Esophagus (tissue), 2 donors: Measurements from ENCODE around the gene GALNT9. TPM values are rescaled to one million over a fixed set of nuclear protein-coding genes. Genes with fewer than 3 reads are reported as not detected.

ENCODE experiments used
- H3K27ac ChIP-seq, 2 donors: one replicate each; pipeline ENCODE4 v1.5.1; 2013; ENCODE audit warnings: low read depth in 2 of 2, mild to moderate bottlenecking in 2 of 2, inconsistent platforms in 1 of 2, low read length in 1 of 2, moderate library complexity in 1 of 2
- H3K27me3 ChIP-seq, 2 donors: one replicate each; pipeline ENCODE4 v1.6.1; 2013; ENCODE audit warnings: low read length in 2 of 2, control low read depth in 1 of 2, mild to moderate bottlenecking in 1 of 2; ENCODE audit not compliant: insufficient read depth in 2 of 2, control insufficient read depth in 1 of 2
- H3K36me3 ChIP-seq, 2 donors: one replicate each; pipeline ENCODE4 v1.6.1; 2013; ENCODE audit warnings: low read length in 1 of 2; ENCODE audit not compliant: control insufficient read depth in 2 of 2, insufficient read depth in 2 of 2
- H3K4me1 ChIP-seq, 2 donors: one replicate each; pipeline ENCODE4 v1.6.1; 2013; ENCODE audit warnings: low read length in 1 of 2; ENCODE audit not compliant: control insufficient read depth in 2 of 2, insufficient read depth in 2 of 2
- H3K4me3 ChIP-seq, 2 donors: one replicate each; pipeline ENCODE4 v1.5.1; 2013; ENCODE audit warnings: low read length in 2 of 2, mild to moderate bottlenecking in 2 of 2, low read depth in 1 of 2, moderate library complexity in 1 of 2
- H3K9me3 ChIP-seq, 2 donors: one replicate each; pipeline ENCODE4 v1.6.1; 2013; ENCODE audit warnings: mild to moderate bottlenecking in 2 of 2, low read depth in 1 of 2, low read length in 1 of 2, moderate library complexity in 1 of 2; ENCODE audit not compliant: control insufficient read depth in 2 of 2, insufficient read depth in 1 of 2
- WGBS, 2 donors: extraction: QIAGEN DNeasy Blood & Tissue Kit; methylation state at CpG; one replicate each; pipeline ENCODE4 v1.1.7; 2013; 5-methylcytosine and 5-hydroxymethylcytosine counted together
- polyA plus RNA-seq, 2 donors: library from polyadenylated mRNA; stranded (reverse); fragments of 200-250 nt; gene quantifications; one replicate each; pipeline ENCODE4 v1.2.3, GENCODE V29; 2013
- donor health status: healthy with polysubstance abuse.
- donor health status: Bipolar disorder and iron deficiency.

GALNT9 gene
- polyA plus RNA-seq, 2 donors, result not detected

- peaks cover 0 to 12% of the 10 kb centered on the region in 2 donors for H3K9me3 ChIP-seq
- H3K4me1 ChIP-seq, result peaks cover 0 to 4% of the 10 kb centered on the region in 2 donors
- H3K36me3 ChIP-seq, result no peaks in the 10 kb centered on the region
- H3K27ac ChIP-seq, result no peak overlapping the region
- no peak overlapping the region for H3K4me3 ChIP-seq
- WGBS, 2 donors, result 47 to 57% methylated on average over 14 to 17 of the region's 17 CpGs
- peaks cover 0 to 9% of the 10 kb centered on the region in 2 donors for H3K27me3 ChIP-seq
Measured at GRCh38 chr12:132345126-132345525, 15.7 kb upstream of the GALNT9 start.

GRCh38 chr12:132344601-132345000, 15.2 kb upstream of the GALNT9 start:
- H3K4me1 ChIP-seq, result peaks cover 0 to 4% of the 10 kb centered on the region in 2 donors
- peaks cover 0 to 9% of the 10 kb centered on the region in 2 donors for H3K27me3 ChIP-seq
- no peaks in the 10 kb centered on the region for H3K36me3 ChIP-seq
- H3K27ac ChIP-seq, result no peak overlapping the region
- 76% methylated on average over 23 of the region's 23 CpGs for WGBS, 2 donors
- peaks cover 0 to 12% of the 10 kb centered on the region in 2 donors for H3K9me3 ChIP-seq
- no peak overlapping the region for H3K4me3 ChIP-seq

DNA sequence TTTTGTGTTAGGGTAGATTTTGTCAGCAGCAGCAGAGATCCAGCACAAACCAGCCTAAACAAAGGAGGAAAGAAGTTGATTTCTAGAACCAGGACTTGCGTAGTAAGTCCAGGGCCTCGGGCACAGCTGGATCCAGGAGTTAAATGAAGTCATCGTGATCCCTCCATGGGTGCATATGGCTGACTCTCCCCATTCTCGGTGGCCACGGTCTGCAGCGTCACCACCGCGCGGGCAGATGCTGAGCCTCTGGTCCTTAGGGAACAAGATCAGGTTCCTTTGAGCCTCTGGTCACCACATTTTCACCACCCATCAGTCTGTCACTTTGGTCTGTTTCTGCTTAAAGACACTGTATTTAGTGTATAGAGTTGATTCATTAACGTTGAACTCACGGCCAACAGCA, 14.8 kb upstream of the GALNT9 start:
- peaks cover 0 to 12% of the 10 kb centered on the region in 2 donors for H3K9me3 ChIP-seq
- WGBS, 2 donors, result 76 to 78% methylated on average over 11 of the region's 11 CpGs
- H3K4me1 ChIP-seq, result peaks cover 0 to 4% of the 10 kb centered on the region in 2 donors
- peaks cover 0 to 9% of the 10 kb centered on the region in 2 donors for H3K27me3 ChIP-seq
- H3K36me3 ChIP-seq, result no peaks in the 10 kb centered on the region
- H3K27ac ChIP-seq, result no peak overlapping the region
- no peak overlapping the region for H3K4me3 ChIP-seq

- Histone ChIP-seq H3K36me3 (no peaks in the 10 kb centered on the region), H3K27ac (no peak overlapping the region), H3K9me3 (peaks cover 0 to 12% of the 10 kb centered on the region in 2 donors), H3K4me3 (no peak overlapping the region), H3K27me3 (peaks cover 0 to 11% of the 10 kb centered on the region in 2 donors), H3K4me1 (peaks cover 0 to 4% of the 10 kb centered on the region in 2 donors)
- 37 to 45% methylated on average over 23 of the region's 23 CpGs for whole genome bisulfite sequencing, 2 donors
Measured at GRCh38 chr12:132343294-132344004, 14.1 kb upstream of the GALNT9 start.

GRCh38 chr12:132342251-132343227, 13.2 kb upstream of the GALNT9 start:
- Histone ChIP-seq H3K27me3 (peaks cover 0 to 11% of the 10 kb centered on the region in 2 donors), H3K9me3 (peaks cover 0 to 12% of the 10 kb centered on the region in 2 donors), H3K27ac (no peak overlapping the region), H3K4me3 (no peak overlapping the region), H3K4me1 (peaks cover 0 to 4% of the 10 kb centered on the region in 2 donors), H3K36me3 (no peaks in the 10 kb centered on the region)
- 47 to 52% methylated on average over 23 to 24 of the region's 24 CpGs for WGBS, 2 donors

- peaks cover 0 to 13% of the 10 kb centered on the region in 2 donors for H3K27me3 ChIP-seq
Measured at GRCh38 chr12:132341318-132342050, 12.1 kb upstream of the GALNT9 start.

DNA sequence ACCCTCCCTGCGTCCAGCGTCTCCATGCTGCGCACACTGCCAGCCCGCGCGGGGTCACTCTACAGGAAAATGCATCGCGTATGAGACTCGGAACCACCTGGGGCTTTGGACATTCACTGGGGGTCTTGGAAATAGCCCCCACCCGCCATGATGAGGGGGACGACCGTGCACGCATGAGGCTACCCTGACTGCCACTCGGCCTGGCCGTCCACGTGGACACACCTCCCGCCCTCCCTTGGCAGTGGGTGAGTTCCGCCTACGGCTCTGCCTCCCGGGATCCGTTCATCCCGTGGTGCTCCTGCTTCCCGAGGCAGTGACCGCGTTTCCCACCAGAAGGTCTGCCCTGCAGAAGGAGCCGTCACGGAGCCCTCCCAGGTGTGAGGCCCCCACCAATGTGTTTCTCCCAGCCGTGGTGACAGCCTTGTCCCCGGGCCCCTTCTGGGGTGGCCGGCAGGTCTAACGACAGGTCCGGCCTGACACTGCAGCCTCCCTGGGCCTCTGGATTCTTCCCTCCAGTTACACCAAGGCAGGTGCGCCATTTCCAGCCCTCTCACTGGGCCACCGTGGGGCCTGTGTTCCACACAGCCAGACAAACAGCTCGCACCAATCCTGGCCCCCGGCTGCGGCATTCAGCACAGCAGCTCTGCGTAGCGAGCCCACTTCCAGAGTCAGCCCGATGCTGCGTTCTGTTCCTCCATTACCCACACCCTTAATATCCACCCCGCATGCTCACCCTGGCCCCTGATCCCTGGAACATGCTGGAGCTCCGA, 11.1 kb upstream of the GALNT9 start:
- Histone ChIP-seq H3K9me3 (peaks cover 0 to 19% of the 10 kb centered on the region in 2 donors), H3K4me3 (no peak overlapping the region), H3K27ac (no peak overlapping the region), H3K36me3 (no peaks in the 10 kb centered on the region), H3K27me3 (peaks cover 0 to 13% of the 10 kb centered on the region in 2 donors), H3K4me1 (peaks cover 0 to 4% of the 10 kb centered on the region in 2 donors)
- 81 to 85% methylated on average over 43 of the region's 43 CpGs for WGBS, 2 donors

More at GRCh38 chr12:132341318-132342050, 12.1 kb upstream of the GALNT9 start:
- Histone ChIP-seq H3K9me3 (peaks cover 0 to 17% of the 10 kb centered on the region in 2 donors), H3K4me3 (no peak overlapping the region), H3K36me3 (no peaks in the 10 kb centered on the region), H3K27ac (no peak overlapping the region), H3K4me1 (peaks cover 0 to 4% of the 10 kb centered on the region in 2 donors)
- WGBS, 2 donors, result 77 to 78% methylated on average over 38 to 40 of the region's 40 CpGs

DNA sequence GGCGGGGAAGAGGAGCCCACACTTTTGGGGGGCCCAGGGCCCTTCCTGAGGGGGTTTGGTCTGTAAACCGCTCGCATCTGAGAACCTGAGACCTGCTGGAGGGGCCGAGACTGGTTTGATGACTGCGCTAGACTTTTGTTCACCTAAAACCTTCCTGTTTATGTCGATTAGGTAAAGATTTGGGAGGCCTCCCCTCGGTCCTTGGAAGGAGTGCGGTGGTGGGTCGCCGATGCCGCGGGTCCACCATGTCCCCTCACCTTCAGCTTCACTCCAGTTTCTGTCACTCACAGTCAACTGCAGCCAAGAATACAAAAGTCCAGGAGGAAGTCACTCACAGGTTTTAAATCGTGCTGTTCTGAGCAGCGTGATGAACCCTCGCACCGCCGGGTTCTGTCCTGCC, 10.5 kb upstream of the GALNT9 start:
- H3K27me3 ChIP-seq, result peaks cover 0 to 9% of the 10 kb centered on the region in 2 donors
- peaks cover 0 to 24% of the 10 kb centered on the region in 2 donors for H3K9me3 ChIP-seq
- no peak overlapping the region for H3K4me3 ChIP-seq
- H3K36me3 ChIP-seq, result no peaks in the 10 kb centered on the region
- H3K27ac ChIP-seq, result no peak overlapping the region
- H3K4me1 ChIP-seq, result peaks cover 0 to 4% of the 10 kb centered on the region in 2 donors
- 76 to 82% methylated on average over 17 of the region's 17 CpGs for WGBS, 2 donors
